ENCODE data around the gene CPD. TPM values are rescaled to one million over a fixed set of nuclear protein-coding genes. Genes with fewer than 3 reads are reported as not detected.

CPD gene
- total and polyA plus RNA-seq, 2 of the 13 experiments (the other 11 are each of a cell fraction or from before 2014, with no cell fraction given) = 46.1 to 72.3 TPM

DNA sequence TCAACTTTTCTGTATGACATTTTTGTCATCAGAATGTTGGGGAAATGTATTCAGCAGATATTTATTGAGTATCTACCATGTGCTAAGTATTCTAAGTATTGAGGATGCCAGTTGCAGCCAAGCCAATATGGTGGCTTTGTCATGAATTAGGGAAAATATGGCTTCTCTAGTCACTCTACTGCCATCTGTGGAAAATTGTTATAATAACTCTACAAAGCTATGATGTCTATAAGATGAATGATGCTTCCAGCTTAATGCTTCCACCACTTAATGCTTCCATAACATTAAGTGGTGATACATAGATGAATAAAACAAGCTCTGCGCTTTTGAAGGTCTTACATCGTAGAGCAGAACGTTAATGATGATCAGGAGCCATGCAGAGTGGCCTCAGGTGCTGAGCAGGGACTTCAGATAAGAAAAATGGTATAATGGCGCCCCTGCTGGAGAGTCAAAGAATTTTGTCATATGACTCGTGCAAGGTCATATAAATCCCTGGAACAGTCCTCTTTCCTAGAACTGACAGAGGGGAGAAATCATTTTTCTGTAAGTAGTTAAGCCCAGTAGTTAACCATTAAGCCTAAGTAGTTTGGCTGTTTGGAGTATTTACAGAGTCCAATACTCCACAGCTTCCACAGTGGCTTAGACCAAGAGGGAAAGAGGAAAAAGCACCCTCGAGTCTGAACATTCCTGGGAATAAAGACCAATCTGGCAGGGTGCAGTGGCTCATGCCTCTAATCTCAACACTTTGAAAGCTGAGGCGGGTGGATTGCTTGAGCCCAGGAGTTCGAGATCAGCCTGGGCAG lies 42.2 kb upstream of the CPD start (continued):
- TF ChIP-seq, protein P1, sequence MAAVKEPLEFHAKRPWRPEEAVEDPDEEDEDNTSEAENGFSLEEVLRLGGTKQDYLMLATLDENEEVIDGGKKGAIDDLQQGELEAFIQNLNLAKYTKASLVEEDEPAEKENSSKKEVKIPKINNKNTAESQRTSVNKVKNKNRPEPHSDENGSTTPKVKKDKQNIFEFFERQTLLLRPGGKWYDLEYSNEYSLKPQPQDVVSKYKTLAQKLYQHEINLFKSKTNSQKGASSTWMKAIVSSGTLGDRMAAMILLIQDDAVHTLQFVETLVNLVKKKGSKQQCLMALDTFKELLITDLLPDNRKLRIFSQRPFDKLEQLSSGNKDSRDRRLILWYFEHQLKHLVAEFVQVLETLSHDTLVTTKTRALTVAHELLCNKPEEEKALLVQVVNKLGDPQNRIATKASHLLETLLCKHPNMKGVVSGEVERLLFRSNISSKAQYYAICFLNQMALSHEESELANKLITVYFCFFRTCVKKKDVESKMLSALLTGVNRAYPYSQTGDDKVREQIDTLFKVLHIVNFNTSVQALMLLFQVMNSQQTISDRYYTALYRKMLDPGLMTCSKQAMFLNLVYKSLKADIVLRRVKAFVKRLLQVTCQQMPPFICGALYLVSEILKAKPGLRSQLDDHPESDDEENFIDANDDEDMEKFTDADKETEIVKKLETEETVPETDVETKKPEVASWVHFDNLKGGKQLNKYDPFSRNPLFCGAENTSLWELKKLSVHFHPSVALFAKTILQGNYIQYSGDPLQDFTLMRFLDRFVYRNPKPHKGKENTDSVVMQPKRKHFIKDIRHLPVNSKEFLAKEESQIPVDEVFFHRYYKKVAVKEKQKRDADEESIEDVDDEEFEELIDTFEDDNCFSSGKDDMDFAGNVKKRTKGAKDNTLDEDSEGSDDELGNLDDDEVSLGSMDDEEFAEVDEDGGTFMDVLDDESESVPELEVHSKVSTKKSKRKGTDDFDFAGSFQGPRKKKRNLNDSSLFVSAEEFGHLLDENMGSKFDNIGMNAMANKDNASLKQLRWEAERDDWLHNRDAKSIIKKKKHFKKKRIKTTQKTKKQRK (IDR thresholded peaks at IDR 0.05; ENCODE audit: low read length) = no peak
- TF ChIP-seq NFE2L2 (IDR thresholded peaks at IDR 0.05; ENCODE audit: low read length) = no peak
- TF ChIP-seq MYNN (CRISPR knock-in tag; IDR thresholded peaks at IDR 0.05; ENCODE audit: low read depth) = no peak
- no peak for TF ChIP-seq ZNF670 (CRISPR knock-in tag; IDR thresholded peaks at IDR 0.05; ENCODE audit: borderline replicate concordance)
- TF ChIP-seq, protein P2, sequence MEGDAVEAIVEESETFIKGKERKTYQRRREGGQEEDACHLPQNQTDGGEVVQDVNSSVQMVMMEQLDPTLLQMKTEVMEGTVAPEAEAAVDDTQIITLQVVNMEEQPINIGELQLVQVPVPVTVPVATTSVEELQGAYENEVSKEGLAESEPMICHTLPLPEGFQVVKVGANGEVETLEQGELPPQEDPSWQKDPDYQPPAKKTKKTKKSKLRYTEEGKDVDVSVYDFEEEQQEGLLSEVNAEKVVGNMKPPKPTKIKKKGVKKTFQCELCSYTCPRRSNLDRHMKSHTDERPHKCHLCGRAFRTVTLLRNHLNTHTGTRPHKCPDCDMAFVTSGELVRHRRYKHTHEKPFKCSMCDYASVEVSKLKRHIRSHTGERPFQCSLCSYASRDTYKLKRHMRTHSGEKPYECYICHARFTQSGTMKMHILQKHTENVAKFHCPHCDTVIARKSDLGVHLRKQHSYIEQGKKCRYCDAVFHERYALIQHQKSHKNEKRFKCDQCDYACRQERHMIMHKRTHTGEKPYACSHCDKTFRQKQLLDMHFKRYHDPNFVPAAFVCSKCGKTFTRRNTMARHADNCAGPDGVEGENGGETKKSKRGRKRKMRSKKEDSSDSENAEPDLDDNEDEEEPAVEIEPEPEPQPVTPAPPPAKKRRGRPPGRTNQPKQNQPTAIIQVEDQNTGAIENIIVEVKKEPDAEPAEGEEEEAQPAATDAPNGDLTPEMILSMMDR (CRISPR knock-in tag; IDR thresholded peaks at IDR 0.05) = peak; percentile 80
- TF ChIP-seq ZNF260 (CRISPR knock-in tag; IDR thresholded peaks at IDR 0.05; ENCODE audit: borderline replicate concordance, low read depth) = no peak
- TF ChIP-seq, protein P3, sequence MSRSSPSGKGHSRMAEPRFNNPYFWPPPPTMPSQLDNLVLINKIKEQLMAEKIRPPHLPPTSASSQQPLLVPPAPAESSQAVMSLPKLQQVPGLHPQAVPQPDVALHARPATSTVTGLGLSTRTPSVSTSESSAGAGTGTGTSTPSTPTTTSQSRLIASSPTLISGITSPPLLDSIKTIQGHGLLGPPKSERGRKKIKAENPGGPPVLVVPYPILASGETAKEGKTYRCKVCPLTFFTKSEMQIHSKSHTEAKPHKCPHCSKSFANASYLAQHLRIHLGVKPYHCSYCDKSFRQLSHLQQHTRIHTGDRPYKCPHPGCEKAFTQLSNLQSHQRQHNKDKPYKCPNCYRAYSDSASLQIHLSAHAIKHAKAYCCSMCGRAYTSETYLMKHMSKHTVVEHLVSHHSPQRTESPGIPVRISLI (CRISPR knock-in tag; IDR thresholded peaks at IDR 0.05; ENCODE audit: borderline replicate concordance) = no peak
- TF ChIP-seq ZFAT (CRISPR knock-in tag; conservative IDR thresholded peaks at IDR 0.05) = no peak
- TF ChIP-seq SMYD3 (CRISPR knock-in tag; IDR thresholded peaks at IDR 0.05) = no peak
- TF ChIP-seq ZNF335 (CRISPR knock-in tag; IDR thresholded peaks at IDR 0.05) = no peak
- TF ChIP-seq, protein P4, sequence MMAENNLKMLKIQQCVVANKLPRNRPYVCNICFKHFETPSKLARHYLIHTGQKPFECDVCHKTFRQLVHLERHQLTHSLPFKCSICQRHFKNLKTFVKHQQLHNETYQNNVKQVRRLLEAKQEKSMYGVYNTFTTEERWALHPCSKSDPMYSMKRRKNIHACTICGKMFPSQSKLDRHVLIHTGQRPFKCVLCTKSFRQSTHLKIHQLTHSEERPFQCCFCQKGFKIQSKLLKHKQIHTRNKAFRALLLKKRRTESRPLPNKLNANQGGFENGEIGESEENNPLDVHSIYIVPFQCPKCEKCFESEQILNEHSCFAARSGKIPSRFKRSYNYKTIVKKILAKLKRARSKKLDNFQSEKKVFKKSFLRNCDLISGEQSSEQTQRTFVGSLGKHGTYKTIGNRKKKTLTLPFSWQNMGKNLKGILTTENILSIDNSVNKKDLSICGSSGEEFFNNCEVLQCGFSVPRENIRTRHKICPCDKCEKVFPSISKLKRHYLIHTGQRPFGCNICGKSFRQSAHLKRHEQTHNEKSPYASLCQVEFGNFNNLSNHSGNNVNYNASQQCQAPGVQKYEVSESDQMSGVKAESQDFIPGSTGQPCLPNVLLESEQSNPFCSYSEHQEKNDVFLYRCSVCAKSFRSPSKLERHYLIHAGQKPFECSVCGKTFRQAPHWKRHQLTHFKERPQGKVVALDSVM (CRISPR knock-in tag; IDR thresholded peaks at IDR 0.05) = peak; percentile 42; the same call in 1 of the 2 replicates
- TF ChIP-seq ZNF136 (CRISPR knock-in tag; IDR thresholded peaks at IDR 0.05; ENCODE audit: low read depth) = no peak; the same call in 1 of the 2 replicates
- 0 out of 2 replicates have a peak, but pooled peaks have one; percentile 48 for TF ChIP-seq ZNF772 (CRISPR knock-in tag; IDR thresholded peaks at IDR 0.05)
- no peak for TF ChIP-seq ZNF33A (CRISPR knock-in tag; IDR thresholded peaks at IDR 0.05; ENCODE audit: borderline replicate concordance)
- no peak for TF ChIP-seq ZNF264 (CRISPR knock-in tag; IDR thresholded peaks at IDR 0.05)
- TF ChIP-seq ZNF572 (CRISPR knock-in tag; IDR thresholded peaks at IDR 0.05) = no peak
- peak; percentile 48; the same call in 1 of the 2 replicates for TF ChIP-seq ZNF788 (CRISPR knock-in tag; IDR thresholded peaks at IDR 0.05; ENCODE audit: borderline replicate concordance)
- no peak for TF ChIP-seq REXO4 (CRISPR knock-in tag; IDR thresholded peaks at IDR 0.05; ENCODE audit: borderline replicate concordance)
- TF ChIP-seq JARID2 (CRISPR knock-in tag; IDR thresholded peaks at IDR 0.05; ENCODE audit: insufficient replicate concordance) = no peak
- no peak for TF ChIP-seq HDAC6 (IDR thresholded peaks at IDR 0.05; ENCODE audit: low read depth, low read length)
